HG02763 (cell line): Measurements from ENCODE around the gene ASMTL.
A peak's percentile ranks its signal among the peaks of the same experiment; 100 is the strongest.
"Not testable (repeated sequence)": the region's sequence is repeated elsewhere in the genome, so short reads cannot be mapped to it uniquely, and the experiment has no call there.

ENCODE experiments used
- ATAC-seq: cut with Tn5 transposase; IDR thresholded peaks from one replicate; pipeline ENCODE4 v1.9.1; 2021; ENCODE audit warnings: mild to moderate bottlenecking, moderate library complexity; ENCODE audit not compliant: unreplicated experiment

Gene ASMTL

DNA sequence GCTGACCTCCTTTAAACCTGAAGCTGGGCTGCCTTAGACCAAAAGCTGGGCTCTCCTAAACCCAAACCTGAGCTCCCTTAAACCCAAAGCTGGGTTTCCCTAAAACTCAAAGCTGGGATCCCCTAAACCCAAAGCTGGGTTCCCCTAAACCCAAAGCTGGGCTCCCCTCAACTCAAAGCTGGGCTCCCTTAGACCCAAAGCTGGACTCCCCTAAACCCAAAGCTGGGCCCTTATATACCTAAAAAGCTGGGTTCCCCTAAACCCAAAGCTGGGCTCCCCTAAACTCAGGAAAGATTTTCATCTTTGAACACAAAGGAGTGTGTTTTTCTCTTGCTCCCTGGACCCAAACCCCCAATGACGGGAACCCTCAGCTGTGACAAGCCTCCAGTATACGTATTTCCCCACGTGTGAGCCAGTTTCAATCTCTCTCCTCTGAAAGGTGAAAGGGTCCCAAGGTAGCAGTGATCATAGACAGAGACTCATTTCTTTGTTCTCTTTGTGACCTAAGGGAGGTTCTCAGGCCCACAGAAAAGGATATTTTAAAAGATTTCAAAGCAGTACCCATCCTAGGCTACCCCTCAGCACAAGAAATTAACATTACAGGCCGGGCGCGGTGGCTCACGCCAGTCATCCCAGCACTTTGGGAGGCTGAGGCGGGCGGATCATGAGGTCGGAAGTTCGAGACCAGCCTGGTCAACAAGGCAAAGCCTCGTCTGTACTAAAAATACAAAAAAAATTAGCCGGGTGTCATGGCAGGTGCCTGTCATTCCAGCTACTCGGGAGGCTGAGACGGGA lies 31.3 kb upstream of the ASMTL start:
- ATAC-seq: peak; percentile 39

- ATAC-seq: not testable (repeated sequence)
Measured at GRCh38 chrX:1482530-1482928, 29.8 kb upstream of the ASMTL start.

DNA sequence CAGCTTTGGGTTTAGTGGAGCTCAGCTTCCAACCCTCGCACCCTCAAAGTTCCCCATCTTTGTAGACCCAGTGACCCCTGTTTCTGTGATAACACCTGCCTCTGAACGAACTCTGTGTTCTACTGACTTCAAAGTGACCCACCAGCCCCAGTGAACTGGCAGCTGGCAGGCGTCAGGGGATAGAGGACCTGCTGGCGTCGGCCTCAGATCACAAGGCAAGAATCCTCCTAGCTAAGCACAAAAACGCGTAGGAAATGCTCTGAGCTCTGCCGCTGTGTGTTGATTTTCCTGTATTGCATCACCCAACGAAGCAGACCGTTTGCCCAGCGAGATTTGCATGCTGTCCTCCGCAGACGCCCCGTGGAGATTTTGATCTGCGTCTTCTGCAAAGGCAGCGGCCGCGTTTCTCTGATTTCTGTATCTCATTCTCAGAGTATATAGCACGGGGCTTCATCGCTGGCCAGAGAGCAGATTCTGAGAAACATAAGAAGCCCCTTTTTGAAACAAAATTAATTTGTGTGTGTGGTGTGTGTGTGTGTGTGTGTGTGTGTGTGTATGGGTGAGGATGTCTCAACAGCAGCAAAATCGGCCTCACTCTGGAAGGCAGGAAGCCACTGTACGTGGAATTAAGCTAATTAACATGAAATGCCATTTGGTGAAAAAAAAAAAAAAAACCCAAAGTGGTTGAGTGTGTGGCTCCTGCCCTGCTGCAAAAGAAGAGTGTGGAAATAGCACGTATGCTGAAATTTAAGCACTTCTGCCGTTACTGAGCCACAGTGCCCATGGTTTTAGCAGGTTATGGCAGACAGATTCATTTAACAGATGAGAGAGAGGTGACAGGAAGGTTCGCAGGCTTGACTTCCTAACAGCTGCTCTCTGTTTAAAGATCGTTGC lies 29.2 kb upstream of the ASMTL start:
- ATAC-seq: peak; percentile 47

DNA sequence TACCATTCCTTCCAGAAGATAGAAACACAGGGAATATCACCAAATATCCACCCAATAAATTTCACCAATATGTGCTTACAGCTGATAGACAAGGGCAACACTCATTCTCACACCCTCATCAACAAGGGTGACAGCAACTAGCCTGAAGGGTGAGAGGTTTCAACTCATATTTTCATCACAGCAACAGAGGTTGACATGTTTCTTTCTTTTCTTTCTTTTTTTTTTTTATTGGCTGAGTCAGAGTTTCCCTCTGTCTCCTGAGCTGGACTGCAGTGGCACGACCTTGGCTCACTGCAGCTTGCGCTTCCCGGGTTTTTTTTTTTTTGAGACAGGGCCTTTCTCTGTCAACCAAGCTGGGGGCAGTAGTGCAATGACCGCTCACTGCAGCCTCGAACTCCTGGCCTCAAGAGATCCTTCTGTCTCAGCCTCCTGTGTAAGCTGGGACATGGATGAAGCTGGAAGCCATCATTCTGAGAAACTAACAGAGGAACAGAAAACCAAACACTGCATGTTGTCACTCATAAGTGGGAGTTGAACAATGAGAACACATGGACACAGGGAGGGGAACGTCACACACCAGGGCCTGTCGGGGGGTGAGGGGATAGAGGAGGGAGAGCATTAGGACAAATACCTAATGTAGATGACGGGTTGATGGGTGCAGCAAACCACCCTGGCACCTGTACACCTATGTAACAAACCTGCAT lies 27.5 kb upstream of the ASMTL start:
- ATAC-seq: no peak

DNA sequence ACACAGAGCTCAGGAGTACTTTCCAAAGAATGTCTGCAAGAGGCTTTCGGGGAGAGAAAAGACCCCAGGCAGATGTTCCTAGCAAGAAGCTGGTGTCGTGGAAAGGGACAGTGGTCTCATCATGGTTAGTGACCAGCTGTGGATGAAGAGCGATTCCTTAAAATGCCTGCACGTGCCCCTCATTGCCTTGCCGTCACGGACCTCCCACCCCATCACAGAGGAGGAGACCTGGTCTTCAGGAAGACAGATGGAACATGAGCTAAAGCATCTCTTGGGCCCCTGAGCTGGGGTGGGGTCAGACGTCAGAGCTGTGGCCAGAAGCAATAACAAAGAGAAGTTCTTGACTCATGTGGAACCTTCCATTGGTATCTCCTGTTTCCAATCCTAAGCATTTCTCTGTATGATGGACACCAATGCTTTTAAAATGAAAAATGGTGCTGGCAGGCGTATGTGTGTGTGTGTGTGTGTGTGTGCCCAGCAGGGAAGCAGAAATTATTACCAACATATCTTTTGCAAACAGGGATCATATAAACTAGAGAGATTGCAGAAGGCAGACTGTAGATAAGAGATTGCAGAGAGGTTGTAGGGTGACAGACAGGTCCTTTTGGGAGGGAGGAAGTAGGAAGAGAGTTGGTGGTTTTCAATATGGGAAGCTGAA lies 25.2 kb upstream of the ASMTL start:
- no peak for ATAC-seq

- no peak for ATAC-seq
Measured at GRCh38 chrX:1477229-1477628, 24.5 kb upstream of the ASMTL start.

DNA sequence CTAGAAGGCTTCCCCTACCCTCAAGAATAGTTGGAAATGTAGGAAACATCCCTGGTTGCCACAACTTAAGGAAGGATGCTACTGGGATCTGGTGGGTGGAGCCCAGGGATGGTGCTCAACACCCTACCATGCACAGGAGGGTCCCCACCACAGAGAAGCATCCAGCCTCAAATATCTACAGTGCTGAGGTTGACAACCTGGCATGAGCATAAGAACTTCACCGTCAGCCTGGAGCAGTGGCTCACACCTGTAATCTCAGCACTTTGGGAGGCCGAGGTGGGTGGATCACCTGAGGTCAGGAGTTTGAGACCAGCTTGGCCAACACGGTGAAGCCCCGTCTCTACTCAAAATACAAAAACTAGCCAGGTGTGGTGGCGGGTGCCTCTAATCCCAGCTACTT lies 24.0 kb upstream of the ASMTL start:
- no peak for ATAC-seq

- no peak for ATAC-seq
Measured at GRCh38 chrX:1475881-1476280, 23.2 kb upstream of the ASMTL start.

DNA sequence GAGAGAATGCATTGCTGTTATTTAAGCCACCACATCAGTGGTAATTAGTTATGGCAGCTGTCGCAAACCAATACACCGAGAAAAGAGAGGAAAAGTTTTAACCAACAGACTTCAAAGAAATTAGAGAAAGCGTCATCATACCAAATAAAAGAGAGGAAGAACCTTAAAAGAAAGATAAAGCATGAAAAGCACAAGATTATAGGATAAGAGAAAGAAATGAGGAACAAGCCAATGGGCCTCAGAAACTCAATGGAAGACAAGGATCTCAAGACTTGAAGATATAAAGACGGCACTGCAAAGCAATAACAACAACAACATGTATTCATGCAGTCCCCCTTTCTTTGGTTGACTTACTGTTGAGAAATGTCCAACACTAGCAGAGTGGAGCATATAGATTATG lies 22.8 kb upstream of the ASMTL start:
- no peak for ATAC-seq

GRCh38 chrX:1474593-1474992 lies 21.9 kb upstream of the ASMTL start:
- not testable (repeated sequence) for ATAC-seq

- ATAC-seq: no peak
Measured at GRCh38 chrX:1472975-1473374, 20.3 kb upstream of the ASMTL start.

- peak; percentile 52 for ATAC-seq
Measured at GRCh38 chrX:1468250-1468772, 15.6 kb upstream of the ASMTL start.

- peak; percentile 37 for ATAC-seq
Measured at GRCh38 chrX:1466971-1467561, 14.4 kb upstream of the ASMTL start.

- no peak for ATAC-seq
Measured at GRCh38 chrX:1466232-1466661, 13.5 kb upstream of the ASMTL start.

DNA sequence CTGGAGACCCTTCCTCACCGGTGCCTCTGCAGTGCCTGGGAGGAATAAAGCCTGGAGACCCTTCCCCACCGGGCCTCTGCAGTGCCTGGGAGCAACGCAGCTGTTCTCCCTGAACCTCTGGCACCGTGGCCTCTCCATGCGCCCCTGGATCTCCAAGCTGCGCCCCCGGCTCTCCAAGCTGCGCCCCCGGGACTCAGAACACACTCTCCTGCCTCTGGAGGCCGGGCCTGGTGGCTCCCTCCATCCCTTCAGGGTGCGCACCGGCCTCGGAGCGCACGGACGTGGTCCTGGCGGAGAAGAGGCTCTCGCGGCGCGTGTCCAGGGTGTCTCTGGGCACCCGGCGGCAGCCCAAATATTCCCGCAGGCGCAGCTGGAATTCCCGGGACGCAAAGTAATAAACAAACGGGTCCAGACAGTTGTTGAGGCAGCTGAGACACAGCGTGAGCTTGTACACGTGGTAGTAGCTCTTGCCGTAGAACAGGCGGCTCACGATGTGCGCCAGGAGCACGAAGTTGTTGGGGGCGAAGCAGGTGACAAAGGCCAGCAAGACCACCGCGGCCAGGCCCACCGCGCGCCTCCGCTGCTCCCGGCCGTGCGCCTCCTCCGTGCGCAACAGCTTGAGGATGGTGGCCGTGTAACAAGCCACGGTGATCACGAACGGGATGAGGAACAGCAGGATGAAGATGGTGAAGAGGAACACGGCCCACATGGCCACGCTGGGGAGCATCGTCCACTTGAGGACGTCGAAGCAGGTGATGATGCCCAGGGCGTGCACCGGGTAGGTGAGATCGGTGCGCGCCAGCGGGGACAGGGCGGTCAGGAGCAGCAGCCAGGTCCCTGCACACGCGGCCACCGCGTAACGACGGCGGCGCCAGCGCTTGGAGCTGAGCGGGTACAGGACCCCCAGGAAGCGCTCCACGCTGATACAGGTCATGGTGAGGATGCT lies 12.8 kb upstream of the ASMTL start:
- ATAC-seq: no peak

GRCh38 chrX:1464971-1465285 lies 12.2 kb upstream of the ASMTL start:
- ATAC-seq: no peak

DNA sequence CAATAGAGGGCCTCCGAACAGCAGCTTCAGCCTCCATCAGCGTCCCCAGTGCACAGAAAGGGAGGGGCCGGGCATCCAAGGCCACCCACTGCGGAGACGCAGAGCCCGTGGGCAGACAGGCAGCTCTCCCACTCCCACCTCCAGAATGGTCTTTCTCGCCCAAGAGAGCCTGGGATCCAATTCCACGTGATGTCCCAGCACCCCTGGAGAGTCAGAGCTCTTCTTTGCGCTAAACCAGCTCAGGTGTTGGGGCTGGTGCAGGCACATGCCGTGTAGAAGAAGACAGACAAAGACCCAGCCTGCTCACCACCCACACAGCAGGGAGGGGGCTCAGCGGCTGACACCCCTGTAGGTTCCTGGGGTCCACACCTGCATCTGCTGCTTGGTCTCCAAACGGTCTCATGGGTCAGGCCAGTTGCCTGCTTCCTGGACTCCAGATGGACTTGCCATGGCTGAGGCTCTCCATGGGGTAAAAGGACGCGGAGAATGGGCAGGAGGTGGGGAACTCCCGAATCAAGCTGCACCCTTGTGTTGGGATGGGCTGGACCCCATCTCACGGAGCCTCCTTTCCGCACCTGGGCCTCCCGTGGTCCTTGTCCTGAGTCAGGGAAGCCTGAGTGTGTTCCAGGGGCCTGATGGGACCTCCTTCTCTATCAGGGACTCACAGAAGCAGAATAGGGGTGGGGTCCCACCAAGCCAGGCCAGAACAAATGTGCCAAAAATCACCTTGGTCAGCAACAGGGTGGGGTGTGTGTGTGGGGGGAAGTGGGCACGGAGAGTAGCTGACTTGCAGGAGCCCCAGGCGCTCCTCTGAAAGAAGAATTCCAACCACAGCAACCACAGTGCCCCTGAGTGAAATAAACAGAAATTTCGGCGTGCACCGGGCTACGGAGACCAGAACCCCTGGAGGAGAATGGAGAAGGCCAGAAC lies 11.6 kb upstream of the ASMTL start:
- no peak for ATAC-seq

DNA sequence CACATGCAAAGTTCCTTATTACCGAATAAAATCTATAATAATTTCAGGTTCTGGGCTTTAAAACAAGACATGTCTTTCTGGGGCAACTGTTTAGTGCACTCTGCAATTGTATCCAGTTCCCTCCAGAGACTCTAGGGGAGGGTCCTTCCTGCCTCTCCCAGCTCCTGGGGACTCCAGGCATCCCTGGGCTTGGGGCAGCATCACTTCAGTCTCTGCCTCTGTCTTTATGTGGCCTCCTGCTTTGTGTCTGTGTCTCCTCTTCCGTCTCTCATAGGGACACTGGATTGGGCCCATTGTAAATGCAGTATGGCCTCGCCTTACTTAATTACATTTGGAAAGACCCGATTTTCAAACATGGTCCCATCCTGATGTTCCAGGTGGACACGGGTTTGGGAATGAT lies 10.9 kb upstream of the ASMTL start:
- no peak for ATAC-seq
